ENCODE data around the gene PRKCQ. TPM values are rescaled to one million over a fixed set of nuclear protein-coding genes. Genes with fewer than 3 reads are reported as not detected.
"Not testable (repeated sequence)": the region's sequence is repeated elsewhere in the genome, so short reads cannot be mapped to it uniquely, and the experiment has no call there.

PRKCQ gene
- total and polyA plus RNA-seq, 11 donors = 0.04 to 2.0 (median 0.13) TPM; not detected in 1

DNA sequence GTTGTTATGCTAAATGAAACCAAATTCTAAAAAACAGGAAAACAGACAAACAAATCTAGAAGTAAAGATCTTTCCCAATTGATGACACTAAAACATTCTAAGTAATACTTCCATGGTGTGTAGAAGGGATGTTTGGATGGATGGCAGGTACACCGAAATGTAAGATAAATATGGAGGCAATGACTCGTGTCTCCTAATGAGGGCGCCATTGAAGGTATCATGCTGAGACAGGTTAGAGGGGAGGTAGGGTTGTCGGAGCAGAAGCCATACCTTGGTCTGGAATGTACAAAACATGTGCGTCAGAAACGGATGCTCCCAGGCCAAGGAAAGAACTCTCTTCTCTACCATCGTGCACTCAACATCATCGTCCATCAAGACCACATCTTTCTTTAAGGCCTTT, 101.4 kb downstream of the PRKCQ start:
- no peak overlapping the region for H3K27ac ChIP-seq
- WGBS, 4 donors = 91 to 93% (median 91%) methylated on average over 8 of the region's 8 CpGs
- DNase-seq = no peak
- no peak overlapping the region for H3K4me3 ChIP-seq
- intact Hi-C loops (cut with DNase I) = no loop called here
- no peak for TF ChIP-seq POLR2A (IDR thresholded peaks at IDR 0.05)
- H3K27me3 ChIP-seq = no peaks in the 10 kb centered on the region
- H3K9me3 ChIP-seq = no peaks in the 10 kb centered on the region
- H3K4me1 ChIP-seq = peaks cover 0 to 20% (median 0%) of the 10 kb centered on the region in 12 donors
- no peak for ATAC-seq
- no peaks in the 10 kb centered on the region for H3K36me3 ChIP-seq

DNA sequence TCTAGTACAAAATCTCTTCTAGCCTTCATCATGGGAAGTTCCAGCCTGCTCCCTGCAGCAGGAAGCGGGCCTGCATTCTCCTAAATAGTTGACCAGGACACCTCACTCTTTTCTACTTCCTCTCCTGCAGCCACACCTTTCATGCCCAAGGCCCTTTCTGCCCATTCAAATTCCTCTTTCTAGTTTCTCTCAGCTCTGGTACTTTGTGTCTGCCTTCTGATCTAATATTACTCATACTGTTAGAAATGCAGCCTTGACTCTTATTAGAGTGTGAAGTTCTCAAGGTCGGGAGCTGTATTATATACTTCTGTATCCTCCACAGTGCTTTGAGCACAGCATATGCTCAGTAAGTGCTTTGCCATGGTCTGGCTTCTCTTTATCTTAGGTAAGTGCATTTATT, 103.1 kb downstream of the PRKCQ start:
- 77 to 86% (median 82%) methylated on average over 2 of the region's 2 CpGs for WGBS, 4 donors
- no peak for ATAC-seq
- intact Hi-C loops (cut with DNase I) = no loop called here

DNA sequence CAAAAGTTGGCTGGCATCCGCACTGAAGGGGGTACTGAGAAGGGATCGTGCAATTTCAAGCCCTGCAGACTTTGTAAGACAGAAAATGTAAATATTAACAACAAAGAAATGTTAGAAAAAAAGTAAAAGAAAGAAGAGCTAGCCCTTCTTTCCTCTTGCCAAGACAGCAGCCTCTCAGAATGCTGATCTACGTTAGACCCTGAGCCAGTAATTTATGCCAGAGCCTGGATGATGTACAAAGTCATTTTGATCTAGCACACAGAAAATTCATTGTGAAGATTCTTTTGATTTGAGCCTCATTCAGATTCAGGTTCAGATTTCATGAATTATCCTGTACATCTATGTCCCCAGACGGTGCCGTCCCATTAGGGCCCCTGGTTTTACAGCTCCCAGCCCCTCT, 105.2 kb downstream of the PRKCQ start:
- H3K4me1 ChIP-seq = peaks cover 0 to 26% (median 0%) of the 10 kb centered on the region in 12 donors
- intact Hi-C loops (cut with DNase I) = no loop called here
- ATAC-seq = no peak
- no peak for TF ChIP-seq POLR2A (IDR thresholded peaks at IDR 0.05)
- TF ChIP-seq, protein P1, sequence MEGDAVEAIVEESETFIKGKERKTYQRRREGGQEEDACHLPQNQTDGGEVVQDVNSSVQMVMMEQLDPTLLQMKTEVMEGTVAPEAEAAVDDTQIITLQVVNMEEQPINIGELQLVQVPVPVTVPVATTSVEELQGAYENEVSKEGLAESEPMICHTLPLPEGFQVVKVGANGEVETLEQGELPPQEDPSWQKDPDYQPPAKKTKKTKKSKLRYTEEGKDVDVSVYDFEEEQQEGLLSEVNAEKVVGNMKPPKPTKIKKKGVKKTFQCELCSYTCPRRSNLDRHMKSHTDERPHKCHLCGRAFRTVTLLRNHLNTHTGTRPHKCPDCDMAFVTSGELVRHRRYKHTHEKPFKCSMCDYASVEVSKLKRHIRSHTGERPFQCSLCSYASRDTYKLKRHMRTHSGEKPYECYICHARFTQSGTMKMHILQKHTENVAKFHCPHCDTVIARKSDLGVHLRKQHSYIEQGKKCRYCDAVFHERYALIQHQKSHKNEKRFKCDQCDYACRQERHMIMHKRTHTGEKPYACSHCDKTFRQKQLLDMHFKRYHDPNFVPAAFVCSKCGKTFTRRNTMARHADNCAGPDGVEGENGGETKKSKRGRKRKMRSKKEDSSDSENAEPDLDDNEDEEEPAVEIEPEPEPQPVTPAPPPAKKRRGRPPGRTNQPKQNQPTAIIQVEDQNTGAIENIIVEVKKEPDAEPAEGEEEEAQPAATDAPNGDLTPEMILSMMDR (IDR thresholded peaks at IDR 0.05) = no peak
- no peak for DNase-seq
- no peak overlapping the region for H3K4me3 ChIP-seq
- no peaks in the 10 kb centered on the region for H3K36me3 ChIP-seq
- H3K9me3 ChIP-seq = no peaks in the 10 kb centered on the region
- H3K27ac ChIP-seq = peak overlapping the region in 1 of 12 donors; percentile 85
- WGBS, 4 donors = 78 to 87% (median 84%) methylated on average over 5 of the region's 5 CpGs
- peaks cover 0 to 4% (median 0%) of the 10 kb centered on the region in 9 donors for H3K27me3 ChIP-seq

More for the DNA sequence above, 103.1 kb downstream of the PRKCQ start:
- DNase-seq = no peak
- H3K27me3 ChIP-seq = no peaks in the 10 kb centered on the region
- TF ChIP-seq POLR2A (IDR thresholded peaks at IDR 0.05) = no peak
- TF ChIP-seq, protein P1 (IDR thresholded peaks at IDR 0.05) = no peak
- no peak overlapping the region for H3K27ac ChIP-seq
- H3K36me3 ChIP-seq = no peaks in the 10 kb centered on the region
- H3K4me1 ChIP-seq = peaks cover 0 to 26% (median 0%) of the 10 kb centered on the region in 12 donors
- H3K9me3 ChIP-seq = no peaks in the 10 kb centered on the region
- H3K4me3 ChIP-seq = no peak overlapping the region

DNA sequence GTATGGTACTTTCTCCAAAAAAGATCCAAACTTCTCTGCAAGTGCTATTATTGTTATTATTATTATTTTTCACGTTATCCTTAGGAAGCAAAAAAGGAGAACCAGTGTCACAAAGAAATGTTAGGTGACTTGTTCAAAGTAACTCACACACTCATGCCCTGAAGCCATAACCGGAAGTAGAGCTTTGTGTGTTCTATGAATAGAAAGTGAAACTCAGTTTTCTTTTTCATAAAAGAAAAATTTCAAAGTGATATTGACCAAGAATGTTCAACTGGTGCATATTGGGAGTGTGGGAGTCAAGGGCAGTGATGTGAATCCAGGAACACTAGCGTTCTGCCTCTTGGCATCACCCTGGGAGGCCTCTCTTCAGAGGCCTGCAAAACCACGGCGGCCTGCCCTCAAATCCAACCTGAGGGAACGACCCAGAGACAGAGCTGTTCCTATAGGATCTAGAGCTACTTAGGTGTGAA, 106.1 kb downstream of the PRKCQ start:
- Histone ChIP-seq H3K27ac (peak overlapping the region in 1 of 12 donors; percentile 85), H3K36me3 (no peaks in the 10 kb centered on the region), H3K4me1 (peaks cover 0 to 26% (median 0%) of the 10 kb centered on the region in 12 donors), H3K27me3 (peaks cover 0 to 7% (median 0%) of the 10 kb centered on the region in 9 donors), H3K4me3 (peak overlapping the region in 1 of 12 donors; percentile 27), H3K9me3 (no peaks in the 10 kb centered on the region)
- TF ChIP-seq, protein P1 (IDR thresholded peaks at IDR 0.05) = no peak
- no peak for TF ChIP-seq POLR2A (IDR thresholded peaks at IDR 0.05)
- WGBS, 4 donors = 62 to 70% (median 69%) methylated on average over 6 of the region's 6 CpGs
- intact Hi-C loops (cut with DNase I) = no loop called here
- DNase-seq (no peak), ATAC-seq (no peak)

DNA sequence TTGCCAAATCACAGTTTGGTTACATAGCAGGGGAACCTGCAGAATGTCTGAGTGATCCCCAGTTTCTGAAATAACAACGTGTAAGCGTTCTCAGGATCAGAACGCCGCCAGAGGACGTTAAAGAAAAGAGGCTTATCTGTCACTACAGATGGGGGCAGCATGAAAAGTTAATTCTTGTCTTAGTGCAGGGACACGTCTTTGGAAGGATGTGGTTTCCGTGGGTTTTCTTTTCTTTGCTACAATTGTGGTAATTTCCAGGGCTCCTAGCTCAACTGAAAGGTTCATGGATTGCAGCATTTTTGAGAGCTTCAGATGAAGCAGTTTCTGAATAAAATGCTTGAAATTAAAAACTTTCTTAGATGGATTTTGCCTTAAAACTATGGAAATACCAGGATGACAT, 106.6 kb downstream of the PRKCQ start:
- Histone ChIP-seq H3K4me1 (peaks cover 0 to 26% (median 0%) of the 10 kb centered on the region in 12 donors), H3K27ac (peak overlapping the region in 1 of 12 donors; percentile 85), H3K27me3 (peaks cover 0 to 7% (median 0%) of the 10 kb centered on the region in 9 donors), H3K36me3 (no peaks in the 10 kb centered on the region), H3K9me3 (no peaks in the 10 kb centered on the region), H3K4me3 (peak overlapping the region in 1 of 12 donors; percentile 27)
- ATAC-seq = no peak
- 56 to 74% (median 71%) methylated on average over 7 of the region's 7 CpGs for WGBS, 4 donors
- DNase-seq = no peak
- TF ChIP-seq, protein P1 (IDR thresholded peaks at IDR 0.05) = no peak
- no peak for TF ChIP-seq POLR2A (IDR thresholded peaks at IDR 0.05)
- intact Hi-C loops (cut with DNase I) = no loop called here

DNA sequence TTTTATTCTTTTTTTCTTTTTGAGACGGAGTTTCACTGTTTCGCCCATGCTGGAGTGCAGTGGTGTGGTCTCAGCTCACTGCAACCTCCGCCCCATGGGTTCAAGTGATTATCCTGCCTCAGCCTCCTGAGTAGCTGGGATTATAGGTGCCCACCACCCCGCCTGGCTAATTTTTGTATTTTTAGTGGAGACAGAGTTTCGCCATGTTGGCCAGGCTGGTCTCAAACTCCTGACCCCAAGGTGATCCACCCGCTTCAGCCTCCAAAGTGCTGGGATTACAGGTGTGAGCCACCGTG, 107.4 kb downstream of the PRKCQ start:
- not testable (repeated sequence) for H3K36me3 ChIP-seq

More for the DNA sequence above, 107.4 kb downstream of the PRKCQ start:
- H3K27me3 ChIP-seq; ATAC-seq; H3K4me3 ChIP-seq; intact Hi-C loops (cut with DNase I); H3K9me3 ChIP-seq; DNase-seq: not testable (repeated sequence)
- 84 to 86% (median 85%) methylated on average over 7 of the region's 7 CpGs for WGBS, 4 donors
- Histone ChIP-seq H3K4me1 (peaks cover 0 to 26% (median 0%) of the 10 kb centered on the region in 12 donors), H3K27ac (peak overlapping the region in 1 of 12 donors; percentile 59)
